HG02973 (cell line): ENCODE data around the gene BCL11A.

ENCODE experiments used
- ATAC-seq: cut with Tn5 transposase; IDR thresholded peaks from one replicate; pipeline ENCODE4 v1.9.1; 2021; ENCODE audit warnings: moderate library complexity; ENCODE audit not compliant: unreplicated experiment

BCL11A gene

GRCh38 chr2:60559880-60560279 is 6.4 kb upstream of the BCL11A start:
- ATAC-seq = no peak

GRCh38 chr2:60558536-60558935 is 5.1 kb upstream of the BCL11A start:
- ATAC-seq = no peak

- ATAC-seq = no peak
Measured at GRCh38 chr2:60557486-60557864, 4.0 kb upstream of the BCL11A start.

- ATAC-seq = no peak
Measured at GRCh38 chr2:60556576-60557485, 3.4 kb upstream of the BCL11A start.

- no peak for ATAC-seq
Measured at GRCh38 chr2:60556175-60556574, 2.7 kb upstream of the BCL11A start.

GRCh38 chr2:60555783-60556139 is 2.3 kb upstream of the BCL11A start:
- ATAC-seq = peak; percentile 2

- peak; percentile 40 for ATAC-seq
Measured at GRCh38 chr2:60555066-60555782, 1.8 kb upstream of the BCL11A start.

- ATAC-seq = no peak
Measured at GRCh38 chr2:60554646-60555065, 1.2 kb upstream of the BCL11A start.

GRCh38 chr2:60554074-60554645 is 706 bp upstream of the BCL11A start:
- no peak for ATAC-seq

- ATAC-seq = no peak
Measured at GRCh38 chr2:60552851-60553494, 481 bp downstream of the BCL11A start.

GRCh38 chr2:60552078-60552850 is 1.2 kb downstream of the BCL11A start:
- ATAC-seq = no peak

GRCh38 chr2:60551240-60552077 is 2.0 kb downstream of the BCL11A start:
- ATAC-seq = no peak

- ATAC-seq = no peak
Measured at GRCh38 chr2:60550984-60551239, 2.5 kb downstream of the BCL11A start.

GRCh38 chr2:60550178-60550983 is 3.1 kb downstream of the BCL11A start:
- peak; percentile 47 for ATAC-seq

GRCh38 chr2:60549928-60550177 is 3.6 kb downstream of the BCL11A start:
- ATAC-seq = no peak

- no peak for ATAC-seq
Measured at GRCh38 chr2:60549238-60549927, 4.1 kb downstream of the BCL11A start.

GRCh38 chr2:60548845-60549237 is 4.6 kb downstream of the BCL11A start:
- ATAC-seq = no peak

GRCh38 chr2:60548311-60548710 is 5.1 kb downstream of the BCL11A start:
- ATAC-seq = no peak

- no peak for ATAC-seq
Measured at GRCh38 chr2:60547841-60548240, 5.6 kb downstream of the BCL11A start.
